NCI-H748 (cell line): ENCODE data around the gene BTK.
A peak's percentile ranks its signal among the peaks of the same experiment; 100 is the strongest.
"Not testable (repeated sequence)": the region's sequence is repeated elsewhere in the genome, so short reads cannot be mapped to it uniquely, and the experiment has no call there.

Experiments
- DNase-seq: peaks from one replicate; lab custom pipeline; 2025; ENCODE audit not compliant: unreplicated experiment; lab: John Stamatoyannopoulos, UW

Gene BTK

GRCh38 chrX:101347859-101348451 lies 38.0 kb downstream of the BTK start:
- no peak for DNase-seq

GRCh38 chrX:101337776-101338271 lies 48.2 kb downstream of the BTK start:
- DNase-seq, result no peak

- DNase-seq, result not testable (repeated sequence)
Observed at GRCh38 chrX:101334310-101334709, 51.7 kb downstream of the BTK start.

GRCh38 chrX:101326600-101326999 lies 59.4 kb downstream of the BTK start:
- peak; percentile 0 for DNase-seq

- no peak for DNase-seq
Observed at GRCh38 chrX:101303790-101304189, 82.2 kb downstream of the BTK start.
